Adrenal gland (tissue), 12 donors: Measurements from ENCODE around the gene CDK15. TPM values are rescaled to one million over a fixed set of nuclear protein-coding genes. Genes with fewer than 3 reads are reported as not detected.

ENCODE experiments used
- DNase-seq, 7 donors: peaks; one replicate each; pipeline ENCODE4 v3.0.0-alpha.2; 2019 to 2020
- H3K27ac ChIP-seq, 5 donors: fragments of 200-600 bp; sonication (generic) in 4 of 5; 1 replicate in 3 of 5; 2 replicates in 2 of 5; pipeline versions ENCODE4 v1.5.1 to v1.8.0; 2016 to 2020; ENCODE audit warnings: mild to moderate bottlenecking in 1 of 5
- H3K27me3 ChIP-seq: fragments of 200-600 bp; 2 replicates; pipeline ENCODE4 v1.8.0; 2021
- H3K36me3 ChIP-seq, 2 donors: fragments of 200-600 bp; replicated peaks in 1 of 2; 1 replicate in 1 of 2; 2 replicates in 1 of 2; pipeline versions ENCODE4 v1.5.1 to v1.8.0; 2018 to 2022
- H3K4me1 ChIP-seq, 2 donors: fragments of 200-600 bp; replicated peaks in 1 of 2; 1 replicate in 1 of 2; 2 replicates in 1 of 2; pipeline versions ENCODE4 v1.5.1 to v1.8.0; 2018 to 2021
- H3K4me3 ChIP-seq, 4 donors: fragments of 200-600 bp; sonication (generic) in 3 of 4; one replicate each; pipeline ENCODE4 v1.5.1; 2016 to 2018
- H3K9me3 ChIP-seq, 3 donors: fragments of 200-600 bp; sonication (generic) in 1 of 3; replicated peaks in 1 of 3; 1 replicate in 2 of 3; 2 replicates in 1 of 3; pipeline versions ENCODE4 v1.5.1 to v1.8.0; 2016 to 2021
- CTCF ChIP-seq, 6 experiments: fragments of 450-650 bp in 4 of 6; fragments of 200-600 bp in 2 of 6; sonication (generic) in 1 of 6; IDR thresholded peaks; 1 replicate in 5 of 6; 2 replicates in 1 of 6; pipeline versions ENCODE4 v1.5.1 to v1.8.0; 2016 to 2021; ENCODE audit warnings: antibody characterized with exemption in 6 of 6, mild to moderate bottlenecking in 2 of 6, moderate library complexity in 1 of 6
- POLR2A ChIP-seq, 2 donors: fragments of 450-650 bp; IDR thresholded peaks; one replicate each; pipeline ENCODE4 v1.6.1; 2017; ENCODE audit warnings: antibody characterized with exemption in 2 of 2, mild to moderate bottlenecking in 2 of 2, moderate library complexity in 1 of 2
- WGBS, 4 donors: extraction: QIAGEN DNeasy Blood & Tissue Kit in 2 of 4; methylation state at CpG; one replicate each; pipeline versions ENCODE4 v1.1.5 to v1.1.7; 2013 to 2017; 5-methylcytosine and 5-hydroxymethylcytosine counted together
- intact Hi-C, 2 donors: fragments of 100-400 bp; cut with DNase I; formaldehyde crosslinking; loops; one replicate each; pipeline versions ENCODE4 v1.14.1 to v1.15.0; 2022 to 2023
- polyA plus RNA-seq, 3 donors: library from polyadenylated mRNA; stranded (reverse); fragments of 200-250 nt in 2 of 3; fragments of 350-450 nt in 1 of 3; fragmentation: Illumina TruSeq in 1 of 3; extraction: RNeasy Lipid Tissue Mini Kit (QIAGEN cat#74804) in 1 of 3; gene quantifications; one replicate each; pipeline ENCODE4 v1.2.3, GENCODE V29; 2013 to 2014
- total RNA-seq, 9 donors: library from RNA; depleted of rRNA in 4 of 9; stranded (reverse); fragments of >200 nt in 4 of 9; fragments of 120-200 nt in 1 of 9; fragmentation: NEBNext Ultra II Directional in 1 of 9; extraction: Animal tissue kit (Norgen Biotek cat#: 25700) in 1 of 9; gene quantifications; one replicate each; pipeline versions ENCODE4 v1.1.0 to v1.2.4, GENCODE V29; 2013 to 2023
- donor health status: healthy with polysubstance abuse.
- donor health status: Bipolar disorder and iron deficiency.
- donor health status: DM: yes; HTN: yes; CAD: no.
- donor health status: DM: no; HTN: no; CAD: no.
- donor health status: DM: no; HTN: no; CAD: no.
- donor health status: DM: yes; HTN: yes; CAD: no.

Gene CDK15
- total and polyA plus RNA-seq, 12 donors, result 0.06 to 1.2 (median 0.14) TPM; not detected in 1

DNA sequence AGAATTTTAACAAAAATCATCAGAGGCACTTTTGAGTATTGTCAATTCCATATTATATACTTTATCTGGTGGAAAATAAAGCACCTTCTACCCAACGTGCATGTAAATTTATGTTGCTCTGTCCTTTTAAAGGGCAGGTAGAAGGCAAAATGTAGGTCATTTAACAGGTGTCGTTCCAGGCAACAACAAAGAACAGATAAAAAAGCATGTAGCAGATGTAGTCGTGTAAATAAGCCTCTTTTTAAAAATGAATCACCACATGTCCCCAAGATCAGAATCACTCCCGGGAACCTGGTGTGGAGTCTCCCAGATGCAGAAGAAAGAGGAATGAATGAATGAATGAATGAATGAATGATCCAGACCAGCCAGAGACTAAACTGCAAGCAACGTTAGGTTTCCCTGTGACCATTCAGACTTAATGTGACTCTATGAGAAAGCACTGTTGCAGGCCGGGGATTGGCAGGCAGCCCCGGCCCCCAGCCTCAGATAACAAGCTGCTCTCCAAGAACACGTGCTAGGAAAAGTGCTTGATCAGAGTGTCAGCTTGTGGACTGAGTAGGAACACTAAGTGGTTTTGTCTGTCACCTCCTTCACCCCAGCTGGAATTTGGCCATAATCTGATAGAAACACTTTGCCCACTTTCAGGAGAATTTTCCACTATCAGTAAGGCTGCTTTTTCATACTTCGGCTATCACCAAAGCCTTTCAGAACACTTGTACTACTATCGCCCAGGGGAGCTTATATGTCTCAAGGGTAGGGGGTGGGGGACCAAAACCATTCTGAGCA is 100.6 kb downstream of the CDK15 start:
- 45 to 68% (median 61%) methylated on average over 10 of the region's 10 CpGs for whole genome bisulfite sequencing, 4 donors
- TF ChIP-seq CTCF (IDR thresholded peaks at IDR 0.05), result no peak
- Histone ChIP-seq H3K27ac (no peak overlapping the region), H3K4me3 (no peak overlapping the region), H3K9me3 (no peaks in the 10 kb centered on the region), H3K27me3 (no peaks in the 10 kb centered on the region), H3K4me1 (no peaks in the 10 kb centered on the region), H3K36me3 (no peaks in the 10 kb centered on the region)
- DNase-seq, result no peak
- intact Hi-C loops, result no loop called here

DNA sequence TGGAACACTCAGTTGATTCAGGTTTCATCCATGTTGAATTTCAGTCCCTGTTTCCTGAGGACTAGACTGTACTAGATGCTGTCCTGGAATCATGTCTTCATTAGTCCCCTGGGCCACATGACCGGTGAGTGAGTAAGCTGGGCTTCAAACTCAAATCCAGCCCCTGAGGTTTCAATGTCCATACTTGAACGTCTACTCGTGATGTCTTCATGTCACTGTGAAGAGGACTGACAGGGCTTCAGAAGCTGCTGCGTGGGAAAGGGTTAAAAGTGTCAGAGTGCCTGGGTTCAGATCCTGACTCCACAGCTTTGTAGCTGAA is 101.2 kb downstream of the CDK15 start:
- intact Hi-C loops, result no loop called here
- Histone ChIP-seq H3K9me3 (no peaks in the 10 kb centered on the region), H3K4me3 (no peak overlapping the region), H3K27ac (no peak overlapping the region), H3K4me1 (no peaks in the 10 kb centered on the region), H3K27me3 (no peaks in the 10 kb centered on the region), H3K36me3 (no peaks in the 10 kb centered on the region)
- TF ChIP-seq POLR2A (IDR thresholded peaks at IDR 0.05) (no peak), CTCF (IDR thresholded peaks at IDR 0.05) (no peak)
- WGBS, 4 donors, result 80 to 90% (median 82%) methylated on average over 4 of the region's 4 CpGs
- DNase-seq, result no peak

GRCh38 chr2:201908901-201909300 is 102.6 kb downstream of the CDK15 start:
- no peaks in the 10 kb centered on the region for H3K9me3 ChIP-seq
- H3K4me3 ChIP-seq, result no peak overlapping the region
- no peaks in the 10 kb centered on the region for H3K27me3 ChIP-seq
- 62 to 73% (median 69%) methylated on average over 2 of the region's 2 CpGs for WGBS, 4 donors
- DNase-seq, result no peak
- intact Hi-C loops, result no loop called here
- TF ChIP-seq POLR2A (IDR thresholded peaks at IDR 0.05), result no peak
- TF ChIP-seq CTCF (IDR thresholded peaks at IDR 0.05), result no peak
- no peaks in the 10 kb centered on the region for H3K4me1 ChIP-seq
- no peaks in the 10 kb centered on the region for H3K36me3 ChIP-seq
- H3K27ac ChIP-seq, result no peak overlapping the region

- Histone ChIP-seq H3K27ac (no peak overlapping the region), H3K4me1 (no peaks in the 10 kb centered on the region), H3K27me3 (no peaks in the 10 kb centered on the region), H3K4me3 (no peak overlapping the region), H3K36me3 (no peaks in the 10 kb centered on the region), H3K9me3 (no peaks in the 10 kb centered on the region)
- DNase-seq, result no peak
- TF ChIP-seq CTCF (IDR thresholded peaks at IDR 0.05), result no peak
- TF ChIP-seq POLR2A (IDR thresholded peaks at IDR 0.05), result no peak
- intact Hi-C loops, result no loop called here
- 68 to 91% (median 78%) methylated on average over 4 of the region's 4 CpGs for WGBS, 4 donors
Observed at GRCh38 chr2:201909348-201909747, 103.0 kb downstream of the CDK15 start.
